Middle frontal gyrus (tissue), 1 donor: ENCODE measurements around the gene ABHD2.

Experiments used
- DNase-seq: peaks from one replicate; pipeline ENCODE4 v3.0.0-alpha.2; 2015; ENCODE audit warnings: low spot score; ENCODE audit errors: extremely low spot score

ABHD2 gene

GRCh38 chr15:89187301-89187985 lies 99.2 kb downstream of the ABHD2 start:
- DNase-seq, result no peak

DNA sequence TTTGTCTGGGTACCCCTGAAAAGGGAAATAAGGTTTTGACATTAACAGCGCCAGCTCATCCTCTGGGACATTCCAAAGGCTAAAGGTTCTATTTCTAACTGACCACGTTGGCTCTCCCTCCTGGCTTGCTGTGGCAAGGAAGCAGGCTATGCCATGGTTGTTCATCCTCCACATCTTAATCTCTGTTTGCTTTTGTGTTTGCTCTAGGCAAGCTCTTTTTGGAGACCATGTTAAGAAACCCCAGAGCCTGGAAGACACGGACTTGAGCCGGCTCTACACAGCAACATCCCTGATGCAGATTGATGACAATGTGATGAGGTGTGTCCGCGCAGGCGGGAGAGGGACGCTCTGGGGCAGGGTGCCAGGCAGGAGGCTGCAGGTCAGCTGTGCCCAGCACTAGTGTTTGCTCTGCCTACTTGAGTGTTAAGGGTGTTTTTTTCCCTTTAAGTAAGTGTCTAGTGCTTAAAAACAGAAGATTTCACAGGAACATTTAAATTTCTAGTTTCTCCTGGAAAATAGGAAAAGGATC lies 99.8 kb downstream of the ABHD2 start:
- no peak for DNase-seq

DNA sequence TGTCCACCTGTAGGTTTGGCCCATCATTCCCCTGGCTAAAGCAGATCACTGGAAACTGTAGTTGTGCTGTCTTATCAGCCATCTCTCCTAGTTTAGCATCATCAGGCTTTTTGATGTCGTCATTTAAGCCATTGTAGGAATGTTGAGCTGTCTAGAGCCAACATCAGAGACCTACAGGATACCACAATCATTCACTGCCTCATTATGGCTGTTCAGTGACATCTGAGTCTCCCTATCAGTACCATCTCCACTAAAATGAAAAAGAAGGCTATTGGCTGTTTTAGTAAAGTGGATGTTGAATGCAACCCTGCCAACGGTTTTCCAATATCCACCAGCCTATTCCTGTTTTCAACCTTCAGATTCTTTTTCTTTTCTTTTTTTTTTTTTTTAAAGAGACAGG lies 103.9 kb downstream of the ABHD2 start:
- no peak for DNase-seq

- DNase-seq, result no peak
Measured at GRCh38 chr15:89192766-89193165, 104.5 kb downstream of the ABHD2 start.

DNA sequence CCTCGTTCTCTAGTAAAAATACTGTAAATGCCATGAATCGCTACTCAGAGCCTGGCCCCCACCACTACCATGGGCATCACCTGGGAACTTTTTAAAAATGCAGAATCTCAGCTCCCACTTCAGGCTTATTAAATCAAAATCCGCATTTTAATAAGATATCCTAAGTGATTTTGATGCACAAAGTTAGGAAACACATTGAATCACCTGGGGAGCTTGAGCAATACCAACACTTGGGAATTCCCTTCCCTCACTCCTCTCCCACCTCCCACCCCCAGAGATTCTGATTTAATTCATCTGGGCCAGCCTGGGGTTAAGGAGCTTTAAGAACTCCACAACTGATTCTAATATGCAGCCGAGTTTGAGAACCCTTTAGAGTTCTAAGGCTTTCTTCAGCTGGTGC lies 106.4 kb downstream of the ABHD2 start:
- no peak for DNase-seq

- DNase-seq, result no peak
Measured at GRCh38 chr15:89195836-89196235, 107.6 kb downstream of the ABHD2 start.

GRCh38 chr15:89196241-89196640 lies 108.0 kb downstream of the ABHD2 start:
- DNase-seq, result no peak

GRCh38 chr15:89196994-89197393 lies 108.7 kb downstream of the ABHD2 start:
- DNase-seq, result no peak

DNA sequence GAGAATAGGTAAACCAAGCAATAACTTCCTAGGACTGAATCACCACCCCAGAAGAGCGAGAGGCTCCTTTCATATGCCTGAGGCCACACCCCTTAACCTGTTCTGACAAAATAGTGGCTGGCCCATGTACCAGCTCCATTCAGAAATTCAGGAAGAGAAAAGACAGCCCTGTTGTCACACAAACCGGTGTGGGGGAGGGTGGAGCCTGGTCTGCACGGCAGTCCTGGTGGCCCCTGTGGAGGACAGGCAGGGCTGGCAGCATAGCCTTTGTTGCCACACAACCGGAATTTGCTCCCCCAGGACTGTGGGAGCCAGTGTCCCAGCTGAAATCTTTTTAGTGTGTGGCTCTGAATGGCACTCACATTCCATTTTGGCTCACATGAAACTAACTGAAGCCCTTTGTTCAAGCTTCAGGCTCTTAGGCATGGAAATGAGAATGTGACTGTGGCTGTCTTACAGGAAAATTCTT lies 109.3 kb downstream of the ABHD2 start:
- DNase-seq, result peak; percentile 66

DNA sequence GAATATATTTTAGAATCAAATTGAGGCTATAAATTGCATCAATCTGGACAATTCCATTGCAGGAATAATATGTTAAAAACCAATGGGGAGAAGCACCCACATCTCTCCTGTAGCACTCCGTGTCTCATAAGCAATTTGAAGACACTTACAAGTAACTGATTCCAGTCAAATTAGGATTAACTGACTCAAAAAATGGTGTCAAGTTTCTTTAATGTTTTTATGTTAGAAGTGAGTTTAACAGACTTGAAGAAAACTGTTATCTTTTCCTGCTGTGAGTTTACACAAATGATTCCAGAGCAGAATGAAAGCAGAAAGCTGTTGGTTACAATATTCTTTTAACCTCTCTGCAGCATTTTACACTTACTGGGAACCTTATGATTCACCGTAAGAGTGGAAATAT lies 109.9 kb downstream of the ABHD2 start:
- no peak for DNase-seq

- peak; percentile 60 for DNase-seq
Measured at GRCh38 chr15:89198934-89199333, 110.7 kb downstream of the ABHD2 start.

GRCh38 chr15:89199746-89200145 lies 111.5 kb downstream of the ABHD2 start:
- no peak for DNase-seq

DNA sequence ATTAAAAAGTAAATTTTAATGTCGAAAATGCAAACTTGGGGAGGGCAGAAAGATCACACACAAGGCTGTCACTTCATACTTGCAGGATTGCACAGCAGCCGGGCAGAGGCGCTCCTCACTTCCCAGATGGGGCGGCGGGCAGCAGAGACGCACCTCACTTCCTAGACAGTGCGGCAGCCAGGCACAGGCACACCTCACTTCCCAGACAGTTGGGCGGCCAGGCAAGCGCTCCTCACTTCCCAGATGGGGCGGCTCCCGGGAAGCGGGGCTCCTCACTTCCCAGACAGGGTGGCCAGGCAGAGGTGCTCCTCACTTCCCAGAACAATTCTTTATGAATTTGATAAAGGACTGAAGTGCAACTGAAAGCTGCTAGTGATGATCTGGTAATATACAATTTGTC lies 111.9 kb downstream of the ABHD2 start:
- DNase-seq, result no peak

GRCh38 chr15:89201465-89202005 lies 113.3 kb downstream of the ABHD2 start:
- no peak for DNase-seq

DNA sequence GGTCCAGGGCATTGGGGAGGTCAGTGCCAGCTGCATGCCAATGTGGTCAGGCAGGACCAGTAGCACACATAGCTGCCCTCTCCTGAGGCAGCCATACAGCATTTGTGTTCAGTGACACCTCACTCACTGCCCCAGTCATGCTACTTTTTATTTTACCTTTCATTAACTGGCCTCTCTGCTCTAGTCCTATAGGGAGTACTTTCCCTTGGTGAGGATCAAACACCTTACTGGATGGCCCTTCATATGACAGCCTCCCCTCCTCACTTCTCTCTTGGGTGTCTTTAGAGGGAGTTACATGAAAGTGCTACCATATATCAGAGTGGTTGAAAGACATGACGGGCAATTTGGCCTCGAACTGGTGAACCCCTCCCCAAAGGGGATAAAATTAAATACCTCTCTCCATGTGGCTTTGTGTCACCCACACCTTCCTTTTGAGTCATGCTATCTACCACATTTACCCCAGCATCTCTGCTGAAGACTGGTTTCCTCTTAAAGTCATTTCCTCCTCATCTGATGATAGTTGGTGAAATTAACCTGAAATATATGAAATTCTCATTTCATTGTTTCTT lies 115.5 kb downstream of the ABHD2 start:
- DNase-seq, result no peak

DNA sequence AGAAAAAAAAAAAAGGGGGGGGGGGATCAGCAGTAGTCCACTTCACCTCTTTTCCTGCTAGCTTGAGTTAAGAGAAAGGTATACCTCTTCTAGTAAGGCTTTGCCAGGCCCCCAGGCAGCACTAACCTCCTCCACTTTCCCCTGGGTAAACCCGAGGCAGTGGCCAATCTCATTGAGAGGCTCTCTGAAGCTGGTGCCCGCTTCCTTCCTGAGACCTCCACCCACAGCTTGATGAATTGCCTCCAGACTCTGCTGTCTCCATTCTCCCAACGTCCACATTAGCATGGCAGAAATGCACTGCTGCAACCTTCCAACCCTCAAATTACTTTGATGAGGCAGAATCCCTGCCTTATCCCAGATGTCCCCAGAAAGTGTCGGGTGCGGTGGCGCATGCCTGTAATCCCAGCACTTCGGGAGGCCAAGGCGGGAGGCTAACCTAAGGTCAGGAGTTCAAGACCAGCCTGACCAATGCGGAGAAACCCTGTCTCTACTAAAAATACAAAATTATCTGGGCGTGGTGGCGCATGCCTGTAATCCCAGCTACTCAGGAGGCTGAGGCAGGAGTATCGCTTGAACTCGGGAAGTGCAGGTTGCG lies 117.8 kb downstream of the ABHD2 start:
- DNase-seq, result no peak

GRCh38 chr15:89206908-89207331 lies 118.7 kb downstream of the ABHD2 start:
- DNase-seq, result peak; percentile 67

DNA sequence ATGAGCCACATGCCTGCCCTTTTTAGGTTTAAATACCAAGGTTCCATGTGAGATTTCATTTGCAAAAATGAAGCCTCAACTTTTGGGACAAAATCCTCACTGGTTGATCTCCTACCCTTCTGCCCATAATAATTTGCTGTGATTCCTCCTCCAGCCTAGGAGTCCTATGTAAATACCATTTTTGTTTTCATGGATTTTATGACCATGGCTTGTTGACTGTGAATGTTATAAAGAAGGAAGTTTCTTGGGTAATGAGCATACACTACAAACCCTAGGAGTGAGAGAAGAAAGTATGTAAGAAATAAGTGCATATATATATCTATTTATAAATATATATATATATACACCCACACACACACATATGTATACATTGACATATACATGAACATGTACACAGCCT lies 120.0 kb downstream of the ABHD2 start:
- DNase-seq, result no peak

GRCh38 chr15:89209057-89209456 lies 120.8 kb downstream of the ABHD2 start:
- no peak for DNase-seq

- no peak for DNase-seq
Measured at GRCh38 chr15:89211678-89212170, 123.5 kb downstream of the ABHD2 start.

GRCh38 chr15:89215627-89216026 lies 127.4 kb downstream of the ABHD2 start:
- DNase-seq, result no peak

GRCh38 chr15:89217031-89217430 lies 128.8 kb downstream of the ABHD2 start:
- no peak for DNase-seq
